Measurements from ENCODE around the gene ASB1.

Gene ASB1

DNA sequence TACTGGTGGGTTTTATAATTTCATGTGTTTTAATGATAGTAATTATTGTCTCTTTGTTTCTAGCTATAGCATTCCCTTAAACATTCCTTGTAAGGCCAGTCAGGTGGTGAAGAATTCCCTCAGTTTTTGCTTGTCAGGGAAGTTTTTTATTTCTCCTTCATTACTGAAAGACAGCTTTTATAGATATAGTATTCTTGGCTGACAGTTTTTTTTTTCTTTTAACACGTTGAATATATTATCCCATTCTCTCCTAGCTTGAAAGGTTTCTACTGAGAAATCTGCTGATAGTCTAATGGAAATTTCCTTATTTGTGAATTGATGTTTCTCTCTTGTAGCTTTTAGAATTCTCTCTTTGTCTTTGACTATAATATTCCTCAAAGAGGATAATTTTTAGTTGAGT is 46.8 kb downstream of the ASB1 start:
- no peak for DNase-seq

DNA sequence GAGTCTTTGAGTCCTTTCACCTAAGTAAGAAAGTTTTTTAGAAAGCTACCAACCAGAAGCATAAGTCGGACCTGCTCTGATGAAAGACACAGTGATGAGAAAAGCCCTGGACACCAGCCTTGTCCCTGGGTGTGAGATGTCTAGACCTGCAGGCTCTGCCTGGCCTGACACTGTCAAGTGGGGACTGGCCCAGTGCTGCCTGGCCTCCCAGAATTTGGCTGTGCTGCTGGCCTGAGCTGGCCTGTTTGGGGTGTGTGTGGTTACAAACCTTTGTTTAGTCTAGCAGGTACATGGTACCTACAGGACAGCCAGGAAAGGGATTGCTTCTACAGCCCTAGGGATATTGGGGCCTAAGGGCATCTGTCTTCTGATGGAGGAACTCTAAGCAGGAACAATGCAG is 48.3 kb downstream of the ASB1 start:
- DNase-seq: no peak

DNA sequence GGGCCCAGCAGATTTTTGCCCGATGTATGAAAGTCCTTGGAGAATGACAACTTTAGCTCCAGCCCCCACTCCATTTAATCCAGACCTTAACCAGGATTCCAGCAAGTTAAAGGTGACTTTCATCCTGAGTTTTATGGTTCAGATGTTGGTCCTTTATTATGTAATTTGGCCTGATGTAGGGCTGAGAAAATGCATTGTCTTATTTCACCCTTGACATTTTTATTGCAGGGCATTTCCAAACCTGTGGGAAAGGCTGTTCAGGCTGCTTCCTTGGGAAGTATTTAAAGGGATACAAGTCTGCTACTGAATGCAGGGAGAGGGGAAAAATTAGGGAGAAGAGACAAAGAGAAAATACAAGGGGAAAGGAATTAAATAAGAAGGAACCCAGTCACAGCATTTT is 48.8 kb downstream of the ASB1 start:
- no peak for DNase-seq

DNA sequence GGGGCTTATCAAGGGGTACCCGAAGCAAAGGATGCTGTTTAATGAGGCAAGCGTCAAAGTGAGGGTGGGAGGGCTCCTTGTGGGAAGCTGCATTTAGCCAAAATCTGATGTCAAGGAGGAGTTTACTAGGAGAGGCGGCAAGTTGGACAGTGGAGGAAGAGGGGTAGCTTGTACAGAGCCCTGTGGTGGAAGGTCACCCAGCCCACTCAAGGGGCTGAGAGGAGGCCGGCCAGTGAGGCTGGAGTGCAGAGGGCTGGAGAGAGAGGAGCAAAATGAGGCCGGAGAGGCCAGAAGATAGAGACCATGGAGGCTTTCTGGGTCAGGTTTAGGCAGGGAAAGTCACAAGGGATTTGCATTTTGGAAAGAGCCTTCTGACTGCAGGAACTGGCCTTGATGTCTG is 49.5 kb downstream of the ASB1 start:
- DNase-seq: no peak

DNA sequence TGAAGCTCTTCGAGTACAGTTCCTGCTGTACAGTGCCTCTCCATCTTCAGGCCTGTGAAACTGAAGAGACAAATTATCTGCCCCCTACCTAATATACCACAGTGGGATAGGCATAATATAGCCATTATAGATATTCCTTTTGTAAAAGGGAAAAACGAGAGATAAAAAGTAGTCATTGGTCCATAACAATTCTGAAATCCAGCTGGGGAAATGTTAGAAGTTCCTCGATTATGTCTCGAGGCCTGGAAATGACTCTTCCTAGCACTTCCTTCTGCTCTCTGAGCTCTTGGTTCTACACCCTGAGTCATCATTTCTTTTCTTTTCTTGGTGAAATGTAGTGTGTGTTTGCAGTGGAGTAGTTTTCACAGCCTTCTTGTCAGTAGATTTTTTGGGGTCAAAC is 51.5 kb downstream of the ASB1 start:
- DNase-seq: no peak

DNA sequence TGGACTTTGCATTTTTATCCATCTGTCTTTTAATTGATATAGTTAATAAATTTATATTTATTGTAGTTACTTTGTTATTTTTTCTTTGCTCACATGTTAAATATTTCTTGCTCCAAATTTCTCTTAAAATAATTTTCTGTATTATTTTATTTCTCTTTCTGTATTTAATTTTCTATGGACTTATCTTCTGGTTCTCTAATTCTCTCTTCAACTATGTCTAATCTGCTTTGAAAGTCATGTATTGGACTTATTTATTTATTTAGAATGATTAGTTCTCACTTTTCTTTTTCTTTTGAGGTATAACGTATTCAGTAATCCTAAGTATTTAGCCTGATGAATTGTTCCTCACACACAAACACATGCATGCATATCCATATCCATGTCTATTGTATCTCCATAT is 53.1 kb downstream of the ASB1 start:
- DNase-seq: no peak

DNA sequence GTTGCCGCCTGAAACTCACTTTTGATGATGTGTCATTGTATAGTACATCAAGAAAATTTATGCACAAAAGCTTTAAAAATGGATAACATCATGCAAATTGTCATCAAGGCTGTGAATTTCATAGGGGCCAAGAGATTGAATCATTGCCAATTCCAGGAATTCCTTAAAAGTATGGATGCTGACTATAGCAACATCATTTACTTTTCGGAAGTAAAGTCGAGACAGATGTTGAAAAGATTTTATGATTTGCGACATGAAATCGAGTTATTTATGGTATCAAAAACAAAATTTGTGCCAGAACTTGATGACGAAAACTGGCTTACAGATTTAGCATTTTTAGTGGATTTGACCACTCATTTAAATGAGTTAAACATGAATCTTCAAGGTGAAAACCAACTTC is 56.3 kb downstream of the ASB1 start:
- DNase-seq: no peak

DNA sequence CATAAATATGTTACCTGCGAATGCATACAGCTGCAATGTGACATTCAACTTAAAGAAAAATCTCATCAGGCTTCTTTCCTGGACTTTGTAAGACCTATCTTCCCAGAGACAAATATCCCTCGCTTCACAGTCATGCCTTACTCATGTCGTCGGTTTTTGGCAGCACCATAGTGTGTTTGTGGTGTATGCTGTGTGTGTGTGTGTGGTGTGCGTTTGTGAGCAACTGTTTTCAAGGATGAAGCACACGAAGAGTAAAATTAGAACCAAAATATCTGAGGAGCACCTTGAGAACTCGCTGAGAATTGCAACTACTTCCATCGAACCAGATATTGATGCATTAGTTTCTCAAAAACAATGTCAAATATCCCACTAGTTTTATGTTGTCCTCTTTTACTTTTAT is 56.9 kb downstream of the ASB1 start:
- DNase-seq: no peak

DNA sequence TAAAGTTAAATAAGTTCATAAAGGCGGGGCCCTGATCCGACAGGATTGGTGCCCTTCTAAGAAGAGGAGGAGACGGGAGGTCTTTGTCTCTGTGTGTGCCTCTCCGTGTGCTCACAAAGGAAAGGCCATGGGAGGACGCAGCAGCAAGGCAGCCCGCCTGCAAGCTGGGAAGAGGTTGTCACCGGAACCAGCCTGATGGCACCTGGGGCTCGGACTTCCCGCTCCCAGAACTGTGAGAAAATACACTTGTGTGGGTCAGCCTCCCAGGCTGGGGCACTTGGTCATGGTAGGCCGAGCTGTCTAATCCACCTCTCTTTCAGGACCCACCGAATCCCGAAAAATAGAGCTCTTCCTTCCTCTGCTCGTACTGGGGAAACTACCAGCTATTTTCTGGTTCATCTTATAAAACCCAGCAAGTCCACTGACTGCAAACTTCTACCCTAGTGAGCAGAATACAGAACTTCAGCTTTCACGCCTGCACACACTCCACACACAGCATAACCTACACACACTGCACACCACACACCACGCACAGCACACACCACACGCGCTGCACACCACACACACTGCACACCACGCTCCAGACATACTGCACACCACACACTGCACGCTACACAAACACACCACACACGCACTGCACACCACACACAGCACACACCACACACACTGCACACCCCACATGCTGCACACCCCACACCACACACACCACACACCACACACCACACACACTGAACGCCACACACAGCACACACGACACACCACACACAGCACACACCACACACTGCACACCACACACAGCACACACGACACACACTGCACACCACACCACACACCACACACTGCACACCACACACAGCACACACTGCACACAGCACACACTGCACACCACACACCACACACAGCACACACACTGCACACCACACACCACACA is 58.1 kb downstream of the ASB1 start:
- DNase-seq: no peak

DNA sequence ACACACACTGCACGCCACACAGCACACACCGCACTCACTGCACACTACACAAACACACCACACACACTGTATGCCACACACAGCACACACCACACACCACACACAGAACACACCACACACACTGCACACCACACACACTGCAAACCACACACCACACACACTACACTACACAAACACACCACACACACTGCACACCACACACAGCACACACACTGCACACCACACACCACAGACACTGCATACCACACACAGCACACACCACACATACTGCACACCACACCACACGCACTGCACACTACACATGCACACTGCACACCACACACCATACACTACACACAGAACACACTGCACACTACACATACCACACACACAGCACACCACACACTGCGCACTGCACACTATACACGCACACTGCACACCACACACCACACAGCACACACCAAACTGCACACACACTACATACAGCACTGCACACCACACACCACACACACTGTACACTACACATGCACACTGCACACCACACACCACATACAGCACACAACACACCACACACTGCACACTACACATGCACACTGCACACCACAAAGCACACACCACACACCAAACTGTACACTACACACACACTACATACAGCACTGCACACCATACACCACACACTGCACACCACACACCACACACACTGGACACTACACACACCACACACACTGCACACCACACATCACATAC is 59.6 kb downstream of the ASB1 start:
- no peak for DNase-seq

DNA sequence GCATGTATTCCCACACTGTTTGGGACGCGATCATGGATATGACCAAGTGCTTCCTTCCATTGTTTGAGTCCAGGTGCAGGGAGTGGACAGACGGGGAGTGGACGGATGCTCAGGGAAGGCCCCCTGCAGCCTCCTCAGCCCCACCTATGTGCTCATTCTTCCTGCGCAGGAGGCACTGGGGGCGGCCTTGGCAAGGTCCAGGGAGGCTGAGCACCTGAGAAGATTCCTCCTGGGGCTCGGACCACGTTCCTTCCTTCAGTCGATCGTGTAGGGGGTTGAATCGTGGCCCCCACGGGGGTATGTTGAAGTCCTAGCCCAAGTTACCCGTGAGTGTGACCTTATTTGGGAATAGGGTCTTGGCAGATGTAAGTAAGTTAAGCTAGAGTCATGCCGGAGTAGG is 60.4 kb downstream of the ASB1 start:
- no peak for DNase-seq

DNA sequence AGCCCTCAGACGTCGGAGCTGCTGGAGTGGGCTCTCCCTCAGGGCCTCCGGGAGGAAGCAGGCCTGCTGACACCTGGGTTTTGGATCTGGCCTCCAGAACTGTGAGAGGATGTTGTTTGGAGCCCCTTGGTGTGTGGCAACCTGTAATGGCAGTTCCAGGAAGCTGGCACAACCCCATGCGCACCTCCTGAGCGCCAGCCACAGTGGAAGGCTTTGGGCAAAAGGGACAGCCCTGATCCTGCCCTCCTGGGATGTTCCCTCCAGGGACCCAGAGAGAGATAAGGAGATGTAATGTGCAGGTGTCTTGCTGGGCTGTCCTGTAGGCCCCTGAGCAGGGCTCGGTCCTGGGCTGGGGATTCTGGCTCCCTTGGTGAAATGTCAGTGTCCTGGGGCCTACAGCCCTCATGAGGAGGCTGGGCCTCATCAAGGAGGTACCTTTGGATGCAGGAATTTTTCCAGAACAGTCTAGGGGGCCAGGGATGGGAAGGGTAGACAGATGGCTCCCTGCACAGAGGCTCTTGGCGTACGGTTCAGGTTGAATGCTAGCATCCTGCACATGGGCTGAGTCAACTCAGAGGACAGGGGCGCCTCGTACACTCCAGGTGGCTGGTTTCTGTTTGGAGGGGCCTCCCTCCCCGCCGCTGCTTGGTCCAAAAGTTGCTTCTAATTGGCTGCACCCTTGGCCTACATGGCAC is 61.1 kb downstream of the ASB1 start:
- DNase-seq: no peak

DNA sequence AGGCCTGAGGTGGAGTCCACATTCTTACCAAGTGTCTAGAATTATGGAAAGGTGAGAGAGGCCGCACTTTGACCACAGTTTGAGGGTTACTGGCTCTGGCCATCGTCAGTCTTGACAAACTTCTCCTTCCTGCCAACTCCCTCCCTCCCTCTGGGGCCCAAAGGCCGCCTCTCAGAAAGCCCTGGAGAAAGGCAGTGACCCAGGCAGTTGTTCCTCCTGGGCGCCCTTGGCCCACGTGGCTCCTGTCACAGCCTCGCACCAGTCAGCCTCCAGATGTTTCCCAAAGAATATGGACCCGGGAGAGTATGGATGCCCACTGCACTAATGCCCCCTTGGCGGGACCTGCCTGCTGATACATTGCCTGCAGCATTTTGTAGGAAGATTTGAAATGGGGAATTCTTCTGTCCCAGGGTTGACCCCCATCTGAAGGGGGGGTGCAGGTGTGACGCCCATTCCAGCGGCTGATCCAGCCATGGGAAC is 61.7 kb downstream of the ASB1 start:
- no peak for DNase-seq

DNA sequence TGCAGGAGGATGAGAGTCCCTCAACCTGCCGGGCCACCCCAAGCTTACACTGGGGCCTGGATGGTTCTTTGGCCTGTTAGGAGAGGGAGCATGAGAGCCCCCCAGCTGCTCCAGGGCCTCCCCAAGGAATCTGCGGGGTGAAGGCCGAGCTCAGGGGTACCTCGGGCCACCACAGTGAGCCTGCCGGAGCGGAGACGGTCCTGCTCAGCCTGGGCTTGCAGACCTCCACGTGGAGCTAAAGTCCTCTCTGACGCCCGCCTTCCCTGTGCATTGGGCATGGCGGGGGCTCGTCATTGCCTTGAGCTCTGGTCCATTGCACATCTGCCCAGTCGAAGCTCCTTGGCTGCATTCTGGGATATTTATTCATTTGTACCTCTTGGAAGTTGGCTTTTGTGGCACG is 62.7 kb downstream of the ASB1 start:
- no peak for DNase-seq

DNA sequence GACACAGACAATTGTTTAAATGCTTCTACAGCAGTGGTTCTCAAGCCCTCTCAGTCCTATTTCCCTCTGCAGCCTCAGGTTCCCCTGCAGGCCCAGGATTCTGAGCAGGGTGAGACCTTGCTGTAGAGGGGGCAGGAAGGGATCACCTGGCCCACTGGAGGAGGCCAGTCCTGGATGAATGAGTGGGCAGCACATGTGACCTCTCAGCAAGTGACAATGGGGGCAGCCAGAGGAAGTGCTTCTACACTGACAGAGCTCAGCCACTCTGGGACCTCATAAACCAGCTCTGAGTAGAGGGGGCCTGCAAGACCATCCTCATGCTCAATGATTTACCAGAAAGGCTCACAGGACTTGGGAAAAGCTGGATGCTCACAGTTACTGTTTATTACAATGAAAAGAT is 63.2 kb downstream of the ASB1 start:
- no peak for DNase-seq

DNA sequence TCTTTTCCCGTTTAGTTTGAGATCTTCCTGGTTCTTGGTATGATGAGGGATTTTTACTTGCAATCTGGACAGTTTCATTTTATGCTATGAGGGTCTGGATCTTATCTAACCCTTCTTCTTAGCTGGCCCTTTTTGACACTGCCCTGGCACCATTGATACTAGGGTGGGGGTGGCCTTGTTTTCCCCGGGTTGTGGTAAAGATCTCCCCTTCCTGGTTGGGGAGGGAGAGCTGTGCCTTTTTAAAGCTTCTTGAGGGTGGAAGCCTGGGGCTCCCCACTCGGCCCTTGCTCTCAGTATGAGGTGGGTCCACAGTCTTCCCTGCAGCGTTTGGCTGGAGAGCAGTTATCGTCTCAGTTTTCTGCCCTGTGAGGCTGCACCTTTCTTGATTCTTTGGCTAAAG is 66.1 kb downstream of the ASB1 start:
- no peak for DNase-seq

DNA sequence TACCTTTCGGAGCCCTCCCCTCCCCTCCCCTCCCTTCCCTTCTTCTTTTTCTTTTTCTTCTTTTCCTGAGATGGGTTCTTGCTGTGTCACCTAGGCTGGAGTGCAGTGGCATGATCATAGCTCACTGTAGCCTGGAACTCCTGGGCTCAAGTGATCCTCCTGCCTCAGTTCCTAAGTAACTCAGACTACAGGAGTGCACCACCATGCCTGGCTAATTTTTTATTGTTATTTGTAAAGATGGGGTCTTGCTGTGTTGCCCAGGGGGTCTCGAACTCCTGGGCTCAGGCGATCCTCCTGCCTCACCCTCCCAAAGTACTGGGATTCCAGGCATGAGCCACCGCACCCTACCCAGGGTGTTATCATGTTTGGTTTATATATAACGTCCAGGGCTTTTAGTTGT is 66.7 kb downstream of the ASB1 start:
- no peak for DNase-seq

DNA sequence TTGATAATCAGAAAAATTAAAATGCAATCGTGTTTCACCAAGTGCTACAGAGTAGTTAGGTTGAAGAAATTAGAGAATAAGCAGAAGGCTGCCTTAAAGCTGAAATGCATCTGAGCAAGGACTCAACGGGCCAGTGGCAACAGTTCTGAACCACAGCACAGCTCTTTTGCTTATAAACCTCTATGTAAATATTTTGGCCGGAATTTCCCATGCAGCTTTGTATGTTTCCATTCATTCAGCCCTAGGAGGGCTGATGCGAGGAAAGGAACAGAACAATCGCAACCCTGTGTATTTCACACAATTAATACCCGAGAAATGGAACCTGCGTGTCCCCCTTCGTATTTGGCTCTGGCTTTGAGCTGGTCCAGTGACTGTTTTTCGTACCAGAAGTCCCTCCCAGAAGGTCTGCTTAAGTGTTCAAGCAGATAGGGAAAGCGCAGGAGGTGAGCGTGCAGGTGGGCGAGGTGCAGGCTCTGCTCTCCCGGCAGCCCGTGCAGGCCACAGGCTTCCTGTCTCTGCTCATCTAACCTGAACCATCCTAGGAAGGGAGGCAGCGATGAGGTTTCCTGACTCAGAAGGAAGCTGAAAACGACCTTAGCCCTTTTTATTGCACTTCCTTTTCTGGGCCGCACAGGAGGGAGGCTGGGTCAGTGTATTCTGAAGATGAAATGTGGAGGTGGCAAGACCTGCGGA is 67.3 kb downstream of the ASB1 start:
- peak; percentile 13 for DNase-seq

DNA sequence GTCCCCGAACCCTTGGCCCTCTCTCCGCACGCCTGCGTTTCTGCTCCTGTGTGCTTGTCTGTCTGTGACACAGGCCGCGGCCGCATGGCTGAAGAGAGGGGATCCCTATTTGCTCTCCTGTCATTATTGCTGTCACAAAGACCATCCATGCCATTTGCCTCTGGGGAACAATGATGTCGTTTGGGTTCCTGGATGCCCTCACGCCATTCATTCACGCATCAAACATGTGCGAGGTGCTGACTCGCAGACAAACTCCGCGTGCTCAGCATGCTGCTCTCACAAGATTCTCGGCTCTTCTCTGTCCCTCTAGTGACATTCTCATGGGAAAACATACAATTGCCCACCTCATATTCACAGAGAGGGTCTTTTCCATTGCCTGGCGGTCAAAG is 67.8 kb downstream of the ASB1 start:
- DNase-seq: no peak

DNA sequence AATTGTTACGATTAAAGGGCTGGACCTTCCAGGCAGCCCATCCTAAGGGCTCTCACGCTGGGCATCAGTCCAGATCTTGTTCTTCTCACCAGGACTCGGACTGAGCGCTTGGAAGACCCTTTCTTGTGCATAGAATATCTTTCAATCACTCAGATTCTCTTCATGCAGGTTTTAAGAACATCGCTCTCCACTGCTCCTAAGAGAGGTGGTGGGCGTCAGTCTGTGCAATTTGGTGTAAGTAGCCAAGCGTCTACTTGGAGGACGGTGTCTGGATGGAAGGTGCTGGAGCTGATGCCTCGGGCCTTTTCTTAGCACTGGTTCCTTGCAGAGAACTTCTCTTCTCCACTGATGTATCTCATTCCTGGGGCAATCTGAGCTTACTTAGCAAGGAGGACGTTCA is 68.7 kb downstream of the ASB1 start:
- no peak for DNase-seq

DNA sequence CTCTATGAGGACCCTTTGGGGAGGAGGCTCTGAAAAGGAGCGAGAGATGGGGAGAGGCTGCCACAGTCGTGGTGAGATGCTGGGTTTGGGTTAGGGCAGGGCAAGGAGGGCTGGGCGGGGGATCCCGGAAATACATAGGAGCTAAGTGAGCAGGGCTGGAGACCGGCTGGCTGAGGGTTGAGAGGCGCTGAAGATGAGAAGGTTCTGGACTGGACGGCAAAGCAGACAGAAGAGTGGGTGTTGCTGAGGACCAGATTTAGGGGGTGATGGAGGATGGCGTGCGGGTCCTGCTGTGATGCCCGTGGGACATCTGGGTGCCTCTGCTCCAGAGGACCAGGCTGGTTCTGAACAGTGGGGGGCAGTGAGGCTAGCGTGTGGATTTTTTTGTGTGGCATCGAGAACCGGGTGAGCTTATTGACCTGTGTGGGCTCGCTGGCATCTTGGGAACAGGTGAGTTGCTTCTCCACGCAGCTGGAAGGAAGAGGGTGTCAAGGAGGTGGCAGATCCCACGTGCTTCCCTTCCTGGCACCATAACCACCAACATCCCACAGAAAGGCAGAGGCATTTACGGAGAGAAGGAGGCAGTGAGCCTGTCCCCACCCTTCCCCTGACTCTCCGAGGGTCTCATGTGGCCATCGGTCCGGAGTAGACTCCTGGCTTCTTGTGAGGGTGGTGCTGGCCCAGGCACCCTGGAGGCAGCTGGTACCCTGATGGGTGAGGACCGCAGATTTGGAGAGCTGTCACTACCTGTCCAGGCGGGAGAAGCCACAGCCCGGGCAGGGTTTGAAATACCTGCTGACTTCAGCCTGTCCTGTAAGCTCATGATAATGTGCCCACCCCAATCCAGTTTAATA is 70.3 kb downstream of the ASB1 start:
- no peak for DNase-seq

DNA sequence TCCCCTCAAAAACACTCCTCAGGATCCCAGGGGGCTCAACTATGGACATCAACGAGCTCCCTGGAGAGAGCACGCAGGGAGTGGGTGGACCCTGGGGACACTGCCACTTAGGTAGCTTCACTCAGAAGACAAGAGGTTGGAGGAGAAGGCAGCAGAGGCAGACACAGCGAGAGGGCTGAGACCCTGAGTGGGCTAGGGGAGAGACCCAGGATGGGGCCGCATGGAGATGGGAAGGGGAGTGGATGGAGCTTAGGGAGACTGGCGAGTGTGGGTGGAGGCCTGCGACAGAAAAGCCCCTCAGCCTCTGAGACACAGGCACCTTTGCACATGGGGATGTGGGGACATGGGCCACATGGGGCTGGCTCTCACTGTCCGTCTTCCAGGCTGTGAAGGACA is 70.9 kb downstream of the ASB1 start:
- DNase-seq: no peak
